GM19452 (cell line): Measurements from ENCODE around the gene FHIP1B.
"Not testable (repeated sequence)": the region's sequence is repeated elsewhere in the genome, so short reads cannot be mapped to it uniquely, and the experiment has no call there.

Experiments
- ATAC-seq: cut with Tn5 transposase; IDR thresholded peaks from one replicate; pipeline ENCODE4 v1.9.1; 2021; ENCODE audit not compliant: unreplicated experiment

FHIP1B gene

GRCh38 chr11:6234387-6235107 is at the start of gene FHIP1B:
Gene FHIP1B, minus strand, starts transcription at chr11:6234636. Its CDS starts 10,120 bp downstream, at chr11:6224516.
- ATAC-seq = peak; percentile 95

- no peak for ATAC-seq
Measured at GRCh38 chr11:6283453-6284023, 49.1 kb upstream of the FHIP1B start.

GRCh38 chr11:6280809-6281208 is 46.4 kb upstream of the FHIP1B start:
- ATAC-seq = not testable (repeated sequence)

GRCh38 chr11:6273188-6273587 is 38.8 kb upstream of the FHIP1B start:
- no peak for ATAC-seq

- ATAC-seq = no peak
Measured at GRCh38 chr11:6271598-6271997, 37.2 kb upstream of the FHIP1B start.

GRCh38 chr11:6270584-6271246 is 36.3 kb upstream of the FHIP1B start:
- ATAC-seq = no peak

- ATAC-seq = no peak
Measured at GRCh38 chr11:6269994-6270393, 35.6 kb upstream of the FHIP1B start.

- no peak for ATAC-seq
Measured at GRCh38 chr11:6268820-6269219, 34.4 kb upstream of the FHIP1B start.

GRCh38 chr11:6263662-6264061 is 29.2 kb upstream of the FHIP1B start:
- no peak for ATAC-seq

- ATAC-seq = no peak
Measured at GRCh38 chr11:6260207-6260726, 25.8 kb upstream of the FHIP1B start.

- ATAC-seq = no peak
Measured at GRCh38 chr11:6258571-6259081, 24.2 kb upstream of the FHIP1B start.

- no peak for ATAC-seq
Measured at GRCh38 chr11:6258141-6258540, 23.7 kb upstream of the FHIP1B start.

- ATAC-seq = peak; percentile 47
Measured at GRCh38 chr11:6253197-6253596, 18.8 kb upstream of the FHIP1B start.

- ATAC-seq = no peak
Measured at GRCh38 chr11:6251990-6252473, 17.6 kb upstream of the FHIP1B start.

- ATAC-seq = peak; percentile 57
Measured at GRCh38 chr11:6251120-6251733, 16.8 kb upstream of the FHIP1B start.

- ATAC-seq = no peak
Measured at GRCh38 chr11:6249770-6250555, 15.5 kb upstream of the FHIP1B start.

- ATAC-seq = not testable (repeated sequence)
Measured at GRCh38 chr11:6248897-6249296, 14.5 kb upstream of the FHIP1B start.

- ATAC-seq = no peak
Measured at GRCh38 chr11:6248248-6248647, 13.8 kb upstream of the FHIP1B start.

GRCh38 chr11:6245536-6245935 is 11.1 kb upstream of the FHIP1B start:
- no peak for ATAC-seq

- ATAC-seq = no peak
Measured at GRCh38 chr11:6241316-6241715, 6.9 kb upstream of the FHIP1B start.
